Liver (tissue), 9 donors: ENCODE measurements around the gene STAT5B. TPM values are rescaled to one million over a fixed set of nuclear protein-coding genes. Genes with fewer than 3 reads are reported as not detected.

Experiments used
- DNase-seq: peaks from one replicate; pipeline ENCODE4 v3.0.0-alpha.2; 2017; ENCODE audit warnings: low spot score
- H3K27ac ChIP-seq, 2 donors: one replicate each; pipeline ENCODE4 v1.7.0; 2013; ENCODE audit warnings: inconsistent platforms in 2 of 2, low read length in 2 of 2, control low read depth in 1 of 2, low read depth in 1 of 2, mild to moderate bottlenecking in 1 of 2
- H3K27me3 ChIP-seq, 4 donors: one replicate each; pipeline versions ENCODE4 v1.6.1 to v1.7.0; 2013; ENCODE audit warnings: low read length in 3 of 4, inconsistent platforms in 1 of 4, mild to moderate bottlenecking in 1 of 4, moderate library complexity in 1 of 4; ENCODE audit not compliant: control insufficient read depth in 4 of 4, insufficient read depth in 4 of 4
- H3K36me3 ChIP-seq, 4 donors: one replicate each; pipeline versions ENCODE4 v1.6.1 to v1.7.0; 2013; ENCODE audit warnings: low read length in 3 of 4, mild to moderate bottlenecking in 3 of 4, low read depth in 1 of 4, moderate library complexity in 1 of 4; ENCODE audit not compliant: control insufficient read depth in 4 of 4, insufficient read depth in 3 of 4
- H3K4me1 ChIP-seq, 4 donors: one replicate each; pipeline versions ENCODE4 v1.6.1 to v1.7.0; 2013; ENCODE audit warnings: low read length in 3 of 4, mild to moderate bottlenecking in 3 of 4, moderate library complexity in 1 of 4; ENCODE audit not compliant: control insufficient read depth in 4 of 4, insufficient read depth in 4 of 4
- H3K4me3 ChIP-seq, 3 donors: one replicate each; pipeline versions ENCODE4 v1.6.1 to v1.7.0; 2013; ENCODE audit warnings: low read length in 3 of 3, control low read depth in 1 of 3, low read depth in 1 of 3, mild to moderate bottlenecking in 1 of 3
- H3K9ac ChIP-seq, 2 donors: one replicate each; pipeline ENCODE4 v1.7.0; 2013; ENCODE audit warnings: low read length in 2 of 2, mild to moderate bottlenecking in 2 of 2, moderate library complexity in 2 of 2, control low read depth in 1 of 2, low read depth in 1 of 2
- H3K9me3 ChIP-seq, 4 donors: one replicate each; pipeline versions ENCODE4 v1.6.1 to v1.7.0; 2013; ENCODE audit warnings: low read length in 3 of 4; ENCODE audit not compliant: control insufficient read depth in 4 of 4
- EGR1 ChIP-seq, 2 donors: IDR thresholded peaks; 2 replicates each; pipeline ENCODE4 v1.6.1; 2016 to 2018; ENCODE audit warnings: antibody characterized with exemption in 2 of 2, low read depth in 2 of 2
- FOXA1 ChIP-seq: IDR thresholded peaks from 2 replicates; pipeline ENCODE4 v1.6.1; 2016; ENCODE audit warnings: antibody characterized with exemption
- FOXA2 ChIP-seq: IDR thresholded peaks from 2 replicates; pipeline ENCODE4 v1.6.1; 2016; ENCODE audit warnings: antibody characterized with exemption
- GABPA ChIP-seq, 2 donors: IDR thresholded peaks in 1 of 2; conservative IDR thresholded peaks in 1 of 2; 2 replicates each; pipeline ENCODE4 v1.6.1; 2016; ENCODE audit warnings: antibody characterized with exemption in 2 of 2, mild to moderate bottlenecking in 1 of 2, moderate library complexity in 1 of 2
- HNF4A ChIP-seq, 2 donors: conservative IDR thresholded peaks; 2 replicates each; pipeline ENCODE4 v1.6.1; 2016; ENCODE audit warnings: antibody characterized with exemption in 2 of 2, mild to moderate bottlenecking in 2 of 2
- HNF4G ChIP-seq: IDR thresholded peaks from 2 replicates; pipeline ENCODE4 v1.6.1; 2016; ENCODE audit warnings: antibody characterized with exemption
- MAX ChIP-seq: IDR thresholded peaks from 2 replicates; pipeline ENCODE4 v1.6.1; 2016; ENCODE audit warnings: antibody characterized with exemption
- NR2F2 ChIP-seq: IDR thresholded peaks from 2 replicates; pipeline ENCODE4 v1.6.1; 2016; ENCODE audit warnings: antibody characterized with exemption
- RAD21 ChIP-seq, 2 donors: IDR thresholded peaks; 2 replicates each; pipeline ENCODE4 v1.6.1; 2016; ENCODE audit warnings: antibody characterized with exemption in 2 of 2, mild to moderate bottlenecking in 2 of 2
- REST ChIP-seq: IDR thresholded peaks from 2 replicates; pipeline ENCODE4 v1.6.1; 2016; ENCODE audit warnings: antibody characterized with exemption, mild to moderate bottlenecking
- RXRA ChIP-seq, 2 donors: IDR thresholded peaks; 2 replicates each; pipeline ENCODE4 v1.6.1; 2017 to 2018; ENCODE audit warnings: antibody characterized with exemption in 2 of 2, mild to moderate bottlenecking in 1 of 2
- SP1 ChIP-seq: IDR thresholded peaks from 2 replicates; pipeline ENCODE4 v1.6.1; 2018; ENCODE audit warnings: antibody characterized with exemption, mild to moderate bottlenecking
- TAF1 ChIP-seq: conservative IDR thresholded peaks from 2 replicates; pipeline ENCODE4 v1.6.1; 2016; ENCODE audit warnings: antibody characterized with exemption, mild to moderate bottlenecking
- YY1 ChIP-seq: IDR thresholded peaks from 2 replicates; pipeline ENCODE4 v1.6.1; 2016; ENCODE audit warnings: antibody characterized with exemption, mild to moderate bottlenecking
- WGBS: extraction: QIAGEN DNeasy Blood & Tissue Kit; methylation state at CpG from one replicate; pipeline ENCODE4 v1.1.7; 2013; 5-methylcytosine and 5-hydroxymethylcytosine counted together
- polyA plus RNA-seq, 2 donors: library from polyadenylated mRNA; stranded (reverse) in 1 of 2; unstranded in 1 of 2; fragments of 200-250 nt in 1 of 2; fragments of >200 nt in 1 of 2; fragmentation: Nextera tagmentation in 1 of 2; extraction: Ambion mirVana in 1 of 2; gene quantifications; one replicate each; pipeline versions ENCODE4 v1.2.1 to v1.2.3, GENCODE V29; 2013 to 2015
- total RNA-seq, 2 donors: library from RNA; depleted of rRNA; stranded (reverse); fragments of >200 nt; gene quantifications; one replicate each; pipeline ENCODE4 v1.2.3, GENCODE V29; 2014
- TF ChIP-seq, protein P1 (sequence below): IDR thresholded peaks from 2 replicates; pipeline ENCODE4 v1.6.1; 2016; ENCODE audit warnings: antibody characterized with exemption
- TF ChIP-seq, protein P2 (sequence below): fragments of 150-350 bp; IDR thresholded peaks from 2 replicates; pipeline ENCODE4 v1.5.1; 2017; ENCODE audit warnings: improper control_type of control experiment, low read depth, low read length; ENCODE audit not compliant: missing input control
- TF ChIP-seq, protein P3 (sequence below): IDR thresholded peaks from 2 replicates; pipeline ENCODE4 v1.6.1; 2016; ENCODE audit warnings: antibody characterized with exemption
- donor health status: healthy.
- donor health status: healthy.
- donor health status: healthy.
- donor health status: healthy.
- donor health status: healthy.

The STAT5B gene
- total and polyA plus RNA-seq, 4 donors: 6.7 to 33.9 (median 21.6) TPM

GRCh38 chr17:42270596-42270995 is 5.6 kb downstream of the STAT5B start:
- Histone ChIP-seq H3K27me3 (no peaks in the 10 kb centered on the region), H3K9me3 (no peaks in the 10 kb centered on the region), H3K27ac (peak overlapping the region in 1 of 2 donors; percentile 11), H3K4me3 (no peak overlapping the region), H3K4me1 (peaks cover 6 to 41% (median 20%) of the 10 kb centered on the region in 4 donors), H3K9ac (no peak overlapping the region), H3K36me3 (no peaks in the 10 kb centered on the region)
- 84% methylated on average over 6 of the region's 6 CpGs for WGBS
- DNase-seq: no peak
- TF ChIP-seq YY1: no peak
- TF ChIP-seq GABPA (IDR thresholded peaks at IDR 0.05 in 1 of 2, conservative IDR thresholded peaks at IDR 0.05 in 1 of 2): no peak
- TF ChIP-seq TAF1: no peak
- TF ChIP-seq SP1: no peak
- TF ChIP-seq EGR1 (IDR thresholded peaks at IDR 0.05; ENCODE audit: low read depth in 2 of 2): no peak
- TF ChIP-seq FOXA1: no peak
- no peak for TF ChIP-seq HNF4A (conservative IDR thresholded peaks at IDR 0.05)
- TF ChIP-seq, protein P1, sequence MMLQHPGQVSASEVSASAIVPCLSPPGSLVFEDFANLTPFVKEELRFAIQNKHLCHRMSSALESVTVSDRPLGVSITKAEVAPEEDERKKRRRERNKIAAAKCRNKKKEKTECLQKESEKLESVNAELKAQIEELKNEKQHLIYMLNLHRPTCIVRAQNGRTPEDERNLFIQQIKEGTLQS: no peak

DNA sequence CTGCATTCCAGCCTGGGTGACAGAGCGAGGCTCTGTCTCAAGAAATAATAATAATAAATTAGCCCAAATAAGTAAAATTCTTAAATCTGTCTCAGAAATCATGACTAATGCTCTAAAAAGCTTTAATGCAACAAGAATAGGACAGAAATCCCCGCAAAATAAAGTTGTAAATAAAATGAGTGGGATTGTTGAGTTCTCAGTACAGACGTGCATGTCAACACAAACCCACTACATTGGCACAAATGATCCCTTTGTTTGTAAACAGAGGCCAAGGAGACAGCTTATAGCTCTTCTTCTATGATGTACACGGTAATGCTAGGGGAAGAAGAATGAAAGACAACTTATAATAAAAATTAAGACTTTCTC is 6.0 kb downstream of the STAT5B start:
- DNase-seq: no peak
- Histone ChIP-seq H3K9me3 (no peaks in the 10 kb centered on the region), H3K27ac (peak overlapping the region in 1 of 2 donors; percentile 79), H3K4me3 (no peak overlapping the region), H3K9ac (no peak overlapping the region), H3K36me3 (no peaks in the 10 kb centered on the region), H3K4me1 (peaks cover 7 to 37% (median 18%) of the 10 kb centered on the region in 4 donors), H3K27me3 (no peaks in the 10 kb centered on the region)
- TF ChIP-seq FOXA2: no peak
- TF ChIP-seq, protein P2, sequence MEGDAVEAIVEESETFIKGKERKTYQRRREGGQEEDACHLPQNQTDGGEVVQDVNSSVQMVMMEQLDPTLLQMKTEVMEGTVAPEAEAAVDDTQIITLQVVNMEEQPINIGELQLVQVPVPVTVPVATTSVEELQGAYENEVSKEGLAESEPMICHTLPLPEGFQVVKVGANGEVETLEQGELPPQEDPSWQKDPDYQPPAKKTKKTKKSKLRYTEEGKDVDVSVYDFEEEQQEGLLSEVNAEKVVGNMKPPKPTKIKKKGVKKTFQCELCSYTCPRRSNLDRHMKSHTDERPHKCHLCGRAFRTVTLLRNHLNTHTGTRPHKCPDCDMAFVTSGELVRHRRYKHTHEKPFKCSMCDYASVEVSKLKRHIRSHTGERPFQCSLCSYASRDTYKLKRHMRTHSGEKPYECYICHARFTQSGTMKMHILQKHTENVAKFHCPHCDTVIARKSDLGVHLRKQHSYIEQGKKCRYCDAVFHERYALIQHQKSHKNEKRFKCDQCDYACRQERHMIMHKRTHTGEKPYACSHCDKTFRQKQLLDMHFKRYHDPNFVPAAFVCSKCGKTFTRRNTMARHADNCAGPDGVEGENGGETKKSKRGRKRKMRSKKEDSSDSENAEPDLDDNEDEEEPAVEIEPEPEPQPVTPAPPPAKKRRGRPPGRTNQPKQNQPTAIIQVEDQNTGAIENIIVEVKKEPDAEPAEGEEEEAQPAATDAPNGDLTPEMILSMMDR: no peak
- TF ChIP-seq, protein P1: no peak
- no peak for TF ChIP-seq NR2F2
- no peak for TF ChIP-seq FOXA1
- TF ChIP-seq TAF1: no peak
- no peak for TF ChIP-seq SP1
- WGBS: 91% methylated on average over 4 of the region's 4 CpGs

DNA sequence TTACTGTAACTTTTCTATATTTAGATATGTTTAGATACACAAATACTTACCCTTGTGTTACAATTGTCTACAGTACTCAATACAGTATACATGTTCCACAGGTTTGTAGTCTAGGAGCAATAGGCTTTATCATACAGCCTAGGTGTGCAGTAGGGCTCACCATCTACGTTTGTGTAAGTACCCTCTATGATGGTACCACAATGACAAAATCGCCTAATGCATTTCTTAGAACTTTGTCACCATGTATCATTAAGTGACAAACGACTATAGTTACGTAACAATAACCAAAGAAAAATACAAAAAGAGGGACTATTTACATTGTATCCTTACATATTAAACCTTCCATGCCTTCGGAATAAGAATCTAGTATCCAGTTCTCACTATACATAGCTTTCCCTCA is 8.0 kb downstream of the STAT5B start:
- Histone ChIP-seq H3K4me3 (no peak overlapping the region), H3K9me3 (no peaks in the 10 kb centered on the region), H3K36me3 (no peaks in the 10 kb centered on the region), H3K27me3 (no peaks in the 10 kb centered on the region), H3K4me1 (peaks cover 5 to 19% (median 7%) of the 10 kb centered on the region in 4 donors), H3K9ac (no peak overlapping the region), H3K27ac (peak overlapping the region; percentile 79 to 81)
- no peak for DNase-seq
- WGBS: 85% methylated on average over 5 of the region's 5 CpGs
- TF ChIP-seq MAX (no peak), EGR1 (IDR thresholded peaks at IDR 0.05; ENCODE audit: low read depth in 2 of 2) (no peak), FOXA1 (no peak), RAD21 (IDR thresholded peaks at IDR 0.05) (no peak), HNF4A (conservative IDR thresholded peaks at IDR 0.05) (no peak), YY1 (no peak), FOXA2 (no peak), SP1 (no peak), GABPA (IDR thresholded peaks at IDR 0.05 in 1 of 2, conservative IDR thresholded peaks at IDR 0.05 in 1 of 2) (no peak), TAF1 (no peak), REST (no peak), NR2F2 (no peak), HNF4G (no peak), RXRA (IDR thresholded peaks at IDR 0.05) (no peak)
- TF ChIP-seq, protein P3, sequence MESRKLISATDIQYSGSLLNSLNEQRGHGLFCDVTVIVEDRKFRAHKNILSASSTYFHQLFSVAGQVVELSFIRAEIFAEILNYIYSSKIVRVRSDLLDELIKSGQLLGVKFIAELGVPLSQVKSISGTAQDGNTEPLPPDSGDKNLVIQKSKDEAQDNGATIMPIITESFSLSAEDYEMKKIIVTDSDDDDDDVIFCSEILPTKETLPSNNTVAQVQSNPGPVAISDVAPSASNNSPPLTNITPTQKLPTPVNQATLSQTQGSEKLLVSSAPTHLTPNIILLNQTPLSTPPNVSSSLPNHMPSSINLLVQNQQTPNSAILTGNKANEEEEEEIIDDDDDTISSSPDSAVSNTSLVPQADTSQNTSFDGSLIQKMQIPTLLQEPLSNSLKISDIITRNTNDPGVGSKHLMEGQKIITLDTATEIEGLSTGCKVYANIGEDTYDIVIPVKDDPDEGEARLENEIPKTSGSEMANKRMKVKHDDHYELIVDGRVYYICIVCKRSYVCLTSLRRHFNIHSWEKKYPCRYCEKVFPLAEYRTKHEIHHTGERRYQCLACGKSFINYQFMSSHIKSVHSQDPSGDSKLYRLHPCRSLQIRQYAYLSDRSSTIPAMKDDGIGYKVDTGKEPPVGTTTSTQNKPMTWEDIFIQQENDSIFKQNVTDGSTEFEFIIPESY: no peak
- TF ChIP-seq, protein P2: no peak
